ENCODE results near the gene MEMO1. TPM values are rescaled to one million over a fixed set of nuclear protein-coding genes. Genes with fewer than 3 reads are reported as not detected.
"Not testable (repeated sequence)": the region's sequence is repeated elsewhere in the genome, so short reads cannot be mapped to it uniquely, and the experiment has no call there.

Gene MEMO1
- total and polyA plus RNA-seq, 2 donors = 34.7 to 56.0 TPM

- no peak overlapping the region for H3K27ac ChIP-seq (ENCODE audit: low read depth)
- no peak for DNase-seq (ENCODE audit: extremely low spot score)
- H3K36me3 ChIP-seq (ENCODE audit: insufficient read depth) = no peaks in the 10 kb centered on the region
- H3K4me1 ChIP-seq (ENCODE audit: insufficient read depth) = peaks cover 1% of the 10 kb centered on the region
- H3K4me3 ChIP-seq (ENCODE audit: low read depth, low read length) = no peak overlapping the region
- 93% methylated on average over 2 of the region's 2 CpGs for WGBS
Measured at GRCh38 chr2:31962757-31963361, 47.9 kb downstream of the MEMO1 start.

GRCh38 chr2:31958140-31958717 lies 52.6 kb downstream of the MEMO1 start:
- no peak for DNase-seq (ENCODE audit: extremely low spot score)
- WGBS = 79% methylated on average over 5 of the region's 5 CpGs

GRCh38 chr2:31957354-31958139 lies 53.3 kb downstream of the MEMO1 start:
- Histone ChIP-seq H3K4me1 (ENCODE audit: insufficient read depth) (peaks cover 1% of the 10 kb centered on the region), H3K4me3 (ENCODE audit: low read depth, low read length) (no peak overlapping the region), H3K27ac (ENCODE audit: low read depth) (no peak overlapping the region), H3K36me3 (ENCODE audit: insufficient read depth) (no peaks in the 10 kb centered on the region)
- WGBS = 94% methylated on average over 1 of the region's 1 CpG
- no peak for DNase-seq (ENCODE audit: extremely low spot score)

More at GRCh38 chr2:31958140-31958717, 52.6 kb downstream of the MEMO1 start:
- Histone ChIP-seq H3K36me3 (ENCODE audit: insufficient read depth) (no peaks in the 10 kb centered on the region), H3K27ac (ENCODE audit: low read depth) (no peak overlapping the region), H3K4me1 (ENCODE audit: insufficient read depth) (peaks cover 1% of the 10 kb centered on the region), H3K4me3 (ENCODE audit: low read depth, low read length) (no peak overlapping the region)

- H3K4me3 ChIP-seq (ENCODE audit: low read depth, low read length); DNase-seq (ENCODE audit: extremely low spot score); H3K36me3 ChIP-seq (ENCODE audit: insufficient read depth); H3K27ac ChIP-seq (ENCODE audit: low read depth); H3K4me1 ChIP-seq (ENCODE audit: insufficient read depth): not testable (repeated sequence)
- 90% methylated on average over 8 of the region's 8 CpGs for WGBS
Measured at GRCh38 chr2:31956934-31957333, 53.9 kb downstream of the MEMO1 start.

DNA sequence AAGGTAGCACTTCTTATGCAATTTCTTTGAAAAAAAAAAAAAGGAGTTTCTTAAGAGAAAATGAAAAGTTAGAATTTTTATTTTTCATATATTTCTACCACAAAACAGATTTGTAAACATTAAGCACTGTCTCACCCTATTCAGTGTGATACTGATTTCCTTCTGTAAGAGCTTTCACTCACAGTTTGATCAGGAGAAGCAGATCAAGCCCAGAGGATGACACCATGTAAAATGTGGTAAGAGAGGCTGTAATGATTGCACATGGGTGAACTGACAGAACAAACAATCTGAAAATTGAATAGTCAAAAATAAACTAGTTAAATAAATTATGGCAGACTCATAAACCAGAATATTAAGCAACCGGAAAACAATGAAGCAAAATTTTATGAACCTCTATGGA lies 54.5 kb downstream of the MEMO1 start:
- Histone ChIP-seq H3K27ac (ENCODE audit: low read depth) (no peak overlapping the region), H3K36me3 (ENCODE audit: insufficient read depth) (no peaks in the 10 kb centered on the region), H3K4me1 (ENCODE audit: insufficient read depth) (no peaks in the 10 kb centered on the region), H3K4me3 (ENCODE audit: low read depth, low read length) (no peak overlapping the region)
- 98% methylated on average over 1 of the region's 1 CpG for WGBS
- DNase-seq (ENCODE audit: extremely low spot score) = no peak

- not testable (repeated sequence) for H3K4me1 ChIP-seq (ENCODE audit: insufficient read depth); H3K36me3 ChIP-seq (ENCODE audit: insufficient read depth); DNase-seq (ENCODE audit: extremely low spot score); H3K27ac ChIP-seq (ENCODE audit: low read depth); H3K4me3 ChIP-seq (ENCODE audit: low read depth, low read length)
- 94% methylated on average over 9 of the region's 9 CpGs for WGBS
Measured at GRCh38 chr2:31953095-31953494, 57.7 kb downstream of the MEMO1 start.

DNA sequence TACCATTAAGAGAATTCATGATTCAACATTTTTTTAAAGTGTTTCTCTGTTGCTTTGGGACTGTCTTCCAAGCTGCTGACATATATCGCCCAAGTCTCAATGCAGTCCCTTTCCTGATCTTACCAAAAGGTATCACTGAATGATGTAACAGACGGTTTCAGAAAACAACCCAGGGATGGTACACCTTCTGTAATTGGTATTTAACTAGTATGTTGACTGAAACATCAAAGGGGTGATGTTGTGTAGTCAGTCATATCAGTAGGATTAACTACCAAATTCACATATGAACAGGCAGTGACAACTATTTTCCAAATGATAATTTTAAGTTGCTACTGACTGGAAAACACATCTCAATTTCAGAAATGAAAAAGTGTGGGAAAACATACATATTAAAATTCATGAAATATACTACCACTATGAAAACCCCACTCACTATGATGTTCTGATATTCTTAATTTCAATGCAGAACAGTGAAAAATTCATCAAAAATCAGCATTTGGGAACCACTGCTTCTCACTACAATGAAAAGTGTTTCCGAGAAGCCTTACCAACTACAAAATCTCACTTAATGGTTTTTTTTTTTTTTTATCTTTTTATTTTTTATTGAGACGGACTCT lies 59.8 kb downstream of the MEMO1 start:
- Histone ChIP-seq H3K4me3 (ENCODE audit: low read depth, low read length) (no peak overlapping the region), H3K4me1 (ENCODE audit: insufficient read depth) (no peaks in the 10 kb centered on the region), H3K36me3 (ENCODE audit: insufficient read depth) (no peaks in the 10 kb centered on the region), H3K27ac (ENCODE audit: low read depth) (no peak overlapping the region)
- 95% methylated on average over 4 of the region's 4 CpGs for WGBS
- no peak for DNase-seq (ENCODE audit: extremely low spot score)

DNA sequence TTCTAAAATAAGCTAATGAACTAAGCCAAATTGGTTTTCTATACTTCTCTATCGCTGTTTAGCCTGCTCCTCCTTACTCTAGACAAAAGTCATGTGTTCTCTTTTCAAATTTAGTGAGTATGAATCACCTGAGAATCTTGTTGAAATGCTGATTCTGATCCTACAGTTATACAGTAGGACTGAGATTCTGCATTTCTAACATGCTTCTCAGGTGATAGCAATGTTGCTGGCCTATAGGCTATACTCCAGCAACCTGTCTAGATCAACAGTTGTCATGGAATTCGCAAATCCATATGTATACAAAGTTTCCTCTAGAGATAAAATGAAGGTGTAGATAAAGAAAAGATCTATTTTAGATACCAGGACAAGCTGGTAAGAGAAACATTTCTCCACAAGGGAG lies 62.9 kb downstream of the MEMO1 start:
- DNase-seq (ENCODE audit: extremely low spot score) = no peak
- Histone ChIP-seq H3K36me3 (ENCODE audit: insufficient read depth) (no peaks in the 10 kb centered on the region), H3K4me1 (ENCODE audit: insufficient read depth) (no peaks in the 10 kb centered on the region), H3K4me3 (ENCODE audit: low read depth, low read length) (no peak overlapping the region), H3K27ac (ENCODE audit: low read depth) (no peak overlapping the region)
- 90% methylated on average over 2 of the region's 2 CpGs for whole genome bisulfite sequencing

GRCh38 chr2:31946838-31947237 lies 64.0 kb downstream of the MEMO1 start:
- 89% methylated on average over 4 of the region's 4 CpGs for WGBS
- no peaks in the 10 kb centered on the region for H3K4me1 ChIP-seq (ENCODE audit: insufficient read depth)

DNA sequence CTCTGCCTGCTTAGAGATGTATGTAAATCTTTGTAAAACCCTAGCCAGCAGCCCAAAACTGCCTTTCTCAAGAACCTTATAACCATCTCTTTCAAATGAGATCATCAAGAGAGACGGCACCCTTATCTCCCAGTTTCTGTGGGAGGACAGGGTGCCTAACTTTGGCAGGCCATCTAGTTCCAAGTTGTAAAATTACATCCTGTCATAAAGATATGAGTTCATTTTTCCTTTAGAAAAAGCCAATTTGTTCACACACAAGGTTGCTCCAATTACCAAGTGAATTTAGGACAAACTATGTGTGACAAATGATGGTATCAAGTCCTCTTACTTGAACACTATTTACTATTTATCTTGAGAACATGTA lies 65.3 kb downstream of the MEMO1 start:
- no peaks in the 10 kb centered on the region for H3K36me3 ChIP-seq (ENCODE audit: insufficient read depth)
- H3K4me1 ChIP-seq (ENCODE audit: insufficient read depth) = no peaks in the 10 kb centered on the region
- WGBS = 16% methylated on average over 1 of the region's 1 CpG
- no peak for DNase-seq (ENCODE audit: extremely low spot score)
- H3K4me3 ChIP-seq (ENCODE audit: low read depth, low read length) = no peak overlapping the region
- no peak overlapping the region for H3K27ac ChIP-seq (ENCODE audit: low read depth)

More at GRCh38 chr2:31946838-31947237, 64.0 kb downstream of the MEMO1 start:
- no peak for DNase-seq (ENCODE audit: extremely low spot score)
- Histone ChIP-seq H3K27ac (ENCODE audit: low read depth) (no peak overlapping the region), H3K4me3 (ENCODE audit: low read depth, low read length) (no peak overlapping the region), H3K36me3 (ENCODE audit: insufficient read depth) (no peaks in the 10 kb centered on the region)

GRCh38 chr2:31944828-31945571 lies 65.8 kb downstream of the MEMO1 start:
- H3K27ac ChIP-seq (ENCODE audit: low read depth) = no peak overlapping the region
- WGBS = 82% methylated on average over 2 of the region's 2 CpGs

GRCh38 chr2:31943636-31944225 lies 67.1 kb downstream of the MEMO1 start:
- no peaks in the 10 kb centered on the region for H3K4me1 ChIP-seq (ENCODE audit: insufficient read depth)
- DNase-seq (ENCODE audit: extremely low spot score) = no peak
- 97% methylated on average over 3 of the region's 3 CpGs for WGBS
- no peaks in the 10 kb centered on the region for H3K36me3 ChIP-seq (ENCODE audit: insufficient read depth)
- H3K4me3 ChIP-seq (ENCODE audit: low read depth, low read length) = no peak overlapping the region
- no peak overlapping the region for H3K27ac ChIP-seq (ENCODE audit: low read depth)

More at GRCh38 chr2:31944828-31945571, 65.8 kb downstream of the MEMO1 start:
- H3K4me1 ChIP-seq (ENCODE audit: insufficient read depth) = no peaks in the 10 kb centered on the region
- no peak for DNase-seq (ENCODE audit: extremely low spot score)
- no peak overlapping the region for H3K4me3 ChIP-seq (ENCODE audit: low read depth, low read length)
- H3K36me3 ChIP-seq (ENCODE audit: insufficient read depth) = no peaks in the 10 kb centered on the region

GRCh38 chr2:31940920-31941319 lies 69.9 kb downstream of the MEMO1 start:
- H3K4me1 ChIP-seq (ENCODE audit: insufficient read depth) = no peaks in the 10 kb centered on the region
- DNase-seq (ENCODE audit: extremely low spot score) = no peak
- no peaks in the 10 kb centered on the region for H3K36me3 ChIP-seq (ENCODE audit: insufficient read depth)
- H3K27ac ChIP-seq (ENCODE audit: low read depth) = no peak overlapping the region
- H3K4me3 ChIP-seq (ENCODE audit: low read depth, low read length) = no peak overlapping the region
- 88% methylated on average over 1 of the region's 1 CpG for WGBS
